HK-2 (cell line): ENCODE measurements around the gene RLN1.
"Not testable (repeated sequence)": the region's sequence is repeated elsewhere in the genome, so short reads cannot be mapped to it uniquely, and the experiment has no call there.

Experiments
- DNase-seq: peaks from one replicate; pipeline ENCODE4 v3.0.0-alpha.2; 2018; ENCODE audit not compliant: unreplicated experiment

The RLN1 gene, protein sequence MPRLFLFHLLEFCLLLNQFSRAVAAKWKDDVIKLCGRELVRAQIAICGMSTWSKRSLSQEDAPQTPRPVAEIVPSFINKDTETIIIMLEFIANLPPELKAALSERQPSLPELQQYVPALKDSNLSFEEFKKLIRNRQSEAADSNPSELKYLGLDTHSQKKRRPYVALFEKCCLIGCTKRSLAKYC

GRCh38 chr9:5338992-5339981, at the start of gene RLN1:
Gene RLN1, minus strand, starts transcription at chr9:5339876. Its CDS starts 130 bp downstream, at chr9:5339746.
- peak; percentile 1 for DNase-seq

- peak; percentile 25 for DNase-seq
Observed at GRCh38 chr9:5389109-5389732, 49.5 kb upstream of the RLN1 start.

GRCh38 chr9:5388026-5388819, 48.5 kb upstream of the RLN1 start:
- DNase-seq: no peak

DNA sequence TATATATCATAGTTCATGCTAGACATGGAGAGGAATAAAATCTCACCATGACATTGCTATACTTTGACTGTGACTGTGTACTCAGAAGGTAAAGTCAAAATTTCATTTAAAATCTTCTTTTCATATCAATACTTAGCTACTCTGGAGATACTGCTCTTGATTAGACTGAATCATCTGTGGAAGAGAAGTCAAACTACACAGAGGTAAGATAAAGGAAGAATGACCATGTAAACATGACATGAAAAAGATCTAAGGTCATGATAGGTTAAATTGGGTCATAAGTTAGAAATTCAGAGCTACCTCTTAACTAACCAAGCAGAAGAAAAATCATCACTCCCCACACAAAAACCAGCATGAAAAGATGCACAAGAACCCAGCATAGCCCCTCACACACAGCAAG, 44.8 kb upstream of the RLN1 start:
- no peak for DNase-seq

GRCh38 chr9:5382479-5382878, 42.8 kb upstream of the RLN1 start:
- DNase-seq: no peak

DNA sequence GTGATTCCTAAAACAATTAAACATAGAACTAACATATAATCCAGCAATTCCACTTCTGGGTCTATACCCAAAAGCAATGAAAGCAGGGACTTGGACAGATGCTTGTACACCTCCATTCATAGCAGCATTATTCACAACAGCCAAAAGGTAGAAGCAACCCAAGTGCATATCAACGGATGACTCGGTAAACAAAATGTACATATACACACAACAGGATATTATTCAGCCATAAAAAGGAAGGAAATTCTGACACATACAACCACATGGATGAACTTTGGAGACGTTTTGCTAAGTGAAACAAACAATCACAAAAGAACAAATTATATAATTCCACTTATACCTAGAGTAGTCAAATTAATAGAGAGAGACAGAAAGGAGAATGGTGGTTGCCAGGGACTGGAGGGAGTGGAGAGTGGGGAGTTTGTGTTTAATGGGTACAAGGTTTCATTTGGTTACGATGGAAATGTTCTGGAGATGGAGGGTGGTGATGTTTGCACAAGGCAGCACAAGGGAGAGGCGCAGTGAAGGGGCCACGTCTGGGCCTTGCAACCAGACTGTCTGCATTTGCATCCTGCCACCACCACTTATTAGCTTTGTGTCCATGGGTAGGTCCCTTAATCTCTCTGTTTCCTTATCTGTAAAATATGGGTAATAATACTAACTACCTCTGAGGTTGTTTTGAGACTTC, 36.3 kb upstream of the RLN1 start:
- DNase-seq: no peak

- DNase-seq: no peak
Observed at GRCh38 chr9:5375091-5375490, 35.4 kb upstream of the RLN1 start.

DNA sequence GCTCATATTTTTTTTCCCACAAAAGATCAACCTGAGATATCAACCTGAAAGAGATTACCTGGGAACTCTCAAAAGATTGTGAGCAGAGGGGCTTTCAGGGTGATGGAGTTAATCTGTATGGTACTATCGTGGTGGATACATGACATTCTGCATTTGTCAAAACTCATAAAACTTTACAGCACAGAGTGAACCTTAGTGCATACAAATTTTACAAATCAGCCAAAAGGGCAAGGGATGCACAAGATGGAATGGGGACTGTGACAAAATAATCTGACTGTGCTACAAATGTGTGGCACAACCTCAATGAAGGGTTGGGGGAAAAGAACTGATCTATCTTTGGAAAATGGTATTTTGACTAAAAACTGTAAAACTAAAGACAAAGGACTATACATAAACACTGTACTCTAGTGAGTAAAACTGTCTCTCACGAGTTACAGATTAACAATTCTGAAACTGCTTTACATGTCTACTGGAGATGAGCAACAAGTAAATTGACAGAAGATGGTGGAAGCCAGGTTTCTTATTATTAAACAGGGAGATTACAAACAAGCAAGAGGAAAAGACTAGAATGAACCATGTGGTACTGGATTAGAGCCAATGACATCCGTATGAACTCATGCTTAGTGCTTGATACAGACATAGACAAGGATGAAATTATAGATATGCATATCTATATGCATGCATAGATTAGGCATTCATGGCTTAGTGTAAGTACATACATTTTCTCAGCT, 24.8 kb upstream of the RLN1 start:
- no peak for DNase-seq

GRCh38 chr9:5361326-5362010, 21.8 kb upstream of the RLN1 start:
- no peak for DNase-seq

DNA sequence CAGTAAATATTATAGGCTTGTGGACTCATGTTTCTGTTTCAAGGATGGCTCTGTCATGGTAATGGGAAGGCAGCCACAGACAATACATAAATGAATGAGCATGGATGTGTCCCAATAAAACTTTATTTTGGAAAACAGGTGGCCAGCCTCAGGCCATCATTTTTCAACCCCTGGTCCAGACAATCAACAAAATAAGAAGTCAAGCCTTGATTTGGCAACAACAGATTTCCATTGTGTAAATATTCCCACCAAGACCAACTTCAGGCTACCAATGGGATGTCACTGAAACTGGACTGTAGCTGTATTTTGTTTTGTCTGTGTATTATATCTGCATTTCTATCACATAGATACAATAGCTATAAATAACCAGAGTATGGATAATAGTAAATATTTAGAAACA, 20.7 kb upstream of the RLN1 start:
- no peak for DNase-seq

GRCh38 chr9:5357431-5358105, 17.9 kb upstream of the RLN1 start:
- no peak for DNase-seq

- no peak for DNase-seq
Observed at GRCh38 chr9:5355817-5356216, 16.1 kb upstream of the RLN1 start.

GRCh38 chr9:5355226-5355625, 15.6 kb upstream of the RLN1 start:
- no peak for DNase-seq

- no peak for DNase-seq
Observed at GRCh38 chr9:5354184-5354583, 14.5 kb upstream of the RLN1 start.

DNA sequence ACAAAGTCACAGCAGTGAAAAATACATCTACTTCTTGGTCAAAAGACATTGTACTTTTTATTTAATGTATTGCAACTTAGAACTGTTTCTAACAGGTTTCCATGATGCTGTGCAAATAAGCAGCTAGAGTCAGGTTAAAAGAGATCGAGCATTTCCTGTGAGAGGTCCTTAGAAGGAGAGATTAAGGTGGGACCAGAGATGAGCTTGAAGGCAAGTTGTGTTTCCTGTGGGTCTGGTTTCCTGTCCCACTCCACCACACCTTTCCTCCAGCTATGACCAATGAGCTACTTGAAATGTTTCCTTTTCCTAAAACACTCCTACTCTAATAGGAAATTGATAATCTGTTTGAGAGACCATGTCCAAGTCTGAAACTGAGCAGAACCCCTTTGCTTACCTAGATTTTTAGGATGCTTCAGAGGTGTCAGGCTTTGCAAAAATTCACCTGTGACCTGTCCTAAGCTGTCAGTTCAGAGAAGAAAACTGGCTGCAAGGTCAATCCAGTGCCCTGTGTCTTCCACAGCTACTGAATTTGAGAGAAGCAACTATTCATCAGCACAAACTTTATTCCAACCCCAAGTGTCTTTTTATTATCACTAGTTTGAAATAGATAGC, 13.1 kb upstream of the RLN1 start:
- no peak for DNase-seq

DNA sequence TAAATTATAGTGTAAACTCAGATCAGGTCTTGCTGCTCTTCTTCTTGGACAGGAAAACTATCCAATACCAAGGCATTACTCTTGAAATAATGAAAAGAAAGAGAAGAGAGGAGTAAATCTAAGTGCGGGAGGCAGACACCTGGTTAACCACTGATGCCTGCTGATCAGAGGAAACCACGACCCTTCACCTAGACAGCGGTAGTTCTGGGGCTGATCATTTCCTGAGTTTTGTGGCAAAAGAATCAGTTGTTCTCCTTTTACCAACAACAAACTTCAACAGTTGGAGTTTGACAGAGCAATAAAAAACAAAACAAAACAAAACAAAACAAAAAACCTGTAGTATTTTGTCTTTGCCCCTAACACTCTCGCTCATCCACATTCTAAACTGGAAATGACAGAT, 3.0 kb downstream of the RLN1 start:
- DNase-seq: no peak

DNA sequence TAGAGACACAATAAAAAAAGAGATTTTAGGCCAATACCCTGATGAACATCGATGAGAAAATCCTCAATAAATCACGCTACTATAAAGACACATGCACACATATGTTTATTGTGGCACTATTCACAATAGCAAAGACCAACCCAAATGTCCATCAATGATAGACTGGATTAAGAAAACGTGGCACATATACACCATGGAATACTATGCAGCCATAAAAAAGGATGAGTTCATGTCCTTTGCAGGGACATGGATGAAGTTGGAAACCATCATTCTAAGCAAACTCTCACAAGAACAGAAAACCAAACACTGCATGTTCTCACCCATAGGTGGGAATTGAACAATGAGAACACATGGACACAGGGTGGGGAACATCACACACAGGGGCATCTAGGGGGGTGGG, 8.4 kb downstream of the RLN1 start:
- not testable (repeated sequence) for DNase-seq

DNA sequence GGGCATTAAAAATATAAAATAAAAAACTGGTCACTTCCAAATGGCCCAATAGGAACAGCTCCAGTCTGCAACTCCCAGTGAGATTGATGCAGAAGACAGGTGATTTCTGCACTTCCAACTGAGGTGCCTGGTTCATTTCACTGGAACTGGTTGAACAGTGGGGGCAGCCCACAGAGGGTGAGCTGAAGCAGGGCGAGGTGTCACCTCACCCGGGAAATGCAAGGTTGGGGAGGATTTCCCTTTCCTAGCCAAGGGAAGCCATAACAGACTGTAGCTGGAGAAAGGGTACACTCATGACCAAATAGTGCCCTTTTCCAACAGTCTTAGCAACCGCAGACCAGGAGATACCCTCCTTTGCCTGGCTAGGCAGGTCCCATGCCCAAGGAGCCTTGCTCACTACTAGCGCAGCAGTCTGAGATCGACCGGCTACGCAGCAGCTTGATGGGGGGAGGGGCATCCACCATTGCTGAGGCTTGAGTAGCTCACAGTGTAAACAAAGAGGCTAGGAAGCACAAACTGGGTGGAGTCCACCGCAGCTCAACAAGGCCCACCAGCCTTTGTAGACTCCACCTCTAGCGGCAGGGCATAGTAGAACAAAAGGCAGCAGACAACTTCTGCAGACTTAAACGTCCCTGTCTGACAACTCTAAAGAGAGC, 12.7 kb downstream of the RLN1 start:
- DNase-seq: no peak
